NCI-H1048 (cell line): ENCODE data around the gene RAMP3.
"Not testable (repeated sequence)": the region's sequence is repeated elsewhere in the genome, so short reads cannot be mapped to it uniquely, and the experiment has no call there.

Source experiments
- DNase-seq: peaks from one replicate; lab custom pipeline; 2025; lab: John Stamatoyannopoulos, UW

RAMP3 gene

GRCh38 chr7:45157653-45158401 is at the start of gene RAMP3:
Gene RAMP3 (plus strand): TSS chr7:45157791. CDS start chr7:45157829, 38 bp downstream.
- DNase-seq: no peak

- no peak for DNase-seq
Observed at GRCh38 chr7:45108863-45109262, 48.7 kb upstream of the RAMP3 start.

GRCh38 chr7:45111298-45112223 is 46.0 kb upstream of the RAMP3 start, which contains the start of gene TBRG4:
Gene TBRG4 (minus strand): TSS chr7:45111697. CDS start chr7:45109237, 2,460 bp downstream.
- peak; percentile 79 for DNase-seq

- no peak for DNase-seq
Observed at GRCh38 chr7:45112648-45113047, 44.9 kb upstream of the RAMP3 start.

GRCh38 chr7:45114257-45114656 is 43.3 kb upstream of the RAMP3 start:
- not testable (repeated sequence) for DNase-seq

- no peak for DNase-seq
Observed at GRCh38 chr7:45114926-45115325, 42.7 kb upstream of the RAMP3 start.

GRCh38 chr7:45116048-45116447 is 41.5 kb upstream of the RAMP3 start:
- no peak for DNase-seq

- no peak for DNase-seq
Observed at GRCh38 chr7:45117582-45117981, 40.0 kb upstream of the RAMP3 start.

GRCh38 chr7:45118292-45118691 is 39.3 kb upstream of the RAMP3 start:
- no peak for DNase-seq

GRCh38 chr7:45118889-45119331 is 38.7 kb upstream of the RAMP3 start:
- DNase-seq: no peak

- DNase-seq: no peak
Observed at GRCh38 chr7:45119550-45119949, 38.0 kb upstream of the RAMP3 start.

GRCh38 chr7:45122975-45123860 is 34.4 kb upstream of the RAMP3 start:
- DNase-seq: no peak

GRCh38 chr7:45123913-45124710 is 33.5 kb upstream of the RAMP3 start:
- no peak for DNase-seq

- DNase-seq: no peak
Observed at GRCh38 chr7:45125193-45125904, 32.2 kb upstream of the RAMP3 start.

GRCh38 chr7:45126201-45126600 is 31.4 kb upstream of the RAMP3 start:
- no peak for DNase-seq

- no peak for DNase-seq
Observed at GRCh38 chr7:45126920-45127319, 30.7 kb upstream of the RAMP3 start.

GRCh38 chr7:45129181-45129800 is 28.3 kb upstream of the RAMP3 start:
- no peak for DNase-seq

- DNase-seq: no peak
Observed at GRCh38 chr7:45129906-45130305, 27.7 kb upstream of the RAMP3 start.

- no peak for DNase-seq
Observed at GRCh38 chr7:45130910-45131309, 26.7 kb upstream of the RAMP3 start.

- DNase-seq: no peak
Observed at GRCh38 chr7:45131891-45132290, 25.7 kb upstream of the RAMP3 start.
